Right atrium auricular region (tissue), 2 donors: ENCODE data around the gene TRIM69. TPM values are rescaled to one million over a fixed set of nuclear protein-coding genes. Genes with fewer than 3 reads are reported as not detected.

ENCODE experiments used
- DNase-seq: peaks from one replicate; pipeline ENCODE4 v3.0.0-alpha.2; 2019; ENCODE audit warnings: low spot score
- H3K27ac ChIP-seq, 2 donors: fragments of 200-600 bp; sonication (generic); 1 replicate in 1 of 2; 2 replicates in 1 of 2; pipeline ENCODE4 v1.5.1; 2016 to 2019
- H3K27me3 ChIP-seq, 2 donors: fragments of 200-600 bp; sonication (generic); one replicate each; pipeline versions ENCODE4 v1.5.1 to v1.6.0; 2017 to 2019
- H3K36me3 ChIP-seq: fragments of 200-600 bp; sonication (generic); one replicate; pipeline ENCODE4 v1.5.1; 2016
- H3K4me1 ChIP-seq, 2 donors: fragments of 200-600 bp; sonication (generic); one replicate each; pipeline versions ENCODE4 v1.5.1 to v1.6.0; 2017 to 2019
- H3K4me3 ChIP-seq, 2 donors: fragments of 200-600 bp; sonication (generic); 1 replicate in 1 of 2; 2 replicates in 1 of 2; pipeline ENCODE4 v1.5.1; 2017 to 2019; ENCODE audit warnings: mild to moderate bottlenecking in 1 of 2, moderate library complexity in 1 of 2
- H3K9me3 ChIP-seq, 2 donors: fragments of 200-600 bp; sonication (generic); one replicate each; pipeline ENCODE4 v1.5.1; 2019
- total RNA-seq, 2 donors: library from RNA; depleted of rRNA; stranded (reverse); fragments of >200 nt; gene quantifications; one replicate each; pipeline ENCODE4 v1.1.0, GENCODE V29; 2016
- TF ChIP-seq, protein P1 (sequence below), 2 donors: fragments of 200-600 bp; sonication (generic); IDR thresholded peaks; one replicate each; pipeline ENCODE4 v1.5.1; 2019; ENCODE audit warnings: antibody characterized with exemption in 2 of 2

The TRIM69 gene
- total RNA-seq, 2 donors from 2014 or later, result 28.9 to 55.1 TPM

GRCh38 chr15:44801364-44801763 is 65.0 kb downstream of the TRIM69 start:
- DNase-seq, result no peak
- no peaks in the 10 kb centered on the region for H3K36me3 ChIP-seq
- H3K27ac ChIP-seq, result no peak overlapping the region
- peaks cover 0 to 6% of the 10 kb centered on the region in 2 donors for H3K4me1 ChIP-seq
- H3K9me3 ChIP-seq, result no peaks in the 10 kb centered on the region
- H3K27me3 ChIP-seq, result no peaks in the 10 kb centered on the region
- no peak overlapping the region for H3K4me3 ChIP-seq
- TF ChIP-seq, protein P1, sequence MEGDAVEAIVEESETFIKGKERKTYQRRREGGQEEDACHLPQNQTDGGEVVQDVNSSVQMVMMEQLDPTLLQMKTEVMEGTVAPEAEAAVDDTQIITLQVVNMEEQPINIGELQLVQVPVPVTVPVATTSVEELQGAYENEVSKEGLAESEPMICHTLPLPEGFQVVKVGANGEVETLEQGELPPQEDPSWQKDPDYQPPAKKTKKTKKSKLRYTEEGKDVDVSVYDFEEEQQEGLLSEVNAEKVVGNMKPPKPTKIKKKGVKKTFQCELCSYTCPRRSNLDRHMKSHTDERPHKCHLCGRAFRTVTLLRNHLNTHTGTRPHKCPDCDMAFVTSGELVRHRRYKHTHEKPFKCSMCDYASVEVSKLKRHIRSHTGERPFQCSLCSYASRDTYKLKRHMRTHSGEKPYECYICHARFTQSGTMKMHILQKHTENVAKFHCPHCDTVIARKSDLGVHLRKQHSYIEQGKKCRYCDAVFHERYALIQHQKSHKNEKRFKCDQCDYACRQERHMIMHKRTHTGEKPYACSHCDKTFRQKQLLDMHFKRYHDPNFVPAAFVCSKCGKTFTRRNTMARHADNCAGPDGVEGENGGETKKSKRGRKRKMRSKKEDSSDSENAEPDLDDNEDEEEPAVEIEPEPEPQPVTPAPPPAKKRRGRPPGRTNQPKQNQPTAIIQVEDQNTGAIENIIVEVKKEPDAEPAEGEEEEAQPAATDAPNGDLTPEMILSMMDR (IDR thresholded peaks at IDR 0.05), result no peak

DNA sequence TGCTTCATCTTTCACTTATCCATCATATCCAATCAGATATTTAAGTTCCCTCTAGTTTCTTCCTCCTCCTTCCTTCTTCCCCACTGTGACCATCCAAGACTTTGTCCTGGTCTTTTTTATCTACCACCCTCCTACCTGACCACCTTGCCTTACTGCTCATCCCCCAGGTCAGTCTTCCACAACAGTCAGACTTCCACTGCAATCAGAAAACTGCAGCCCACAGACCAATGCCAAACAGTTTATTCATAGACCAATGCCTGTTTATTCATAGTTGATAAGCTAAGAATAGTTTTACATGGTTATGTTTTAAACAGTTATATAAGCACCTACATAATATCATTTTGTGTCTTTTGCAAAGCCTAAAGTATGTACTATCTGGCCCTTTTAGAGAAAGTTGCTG is 65.5 kb downstream of the TRIM69 start:
- no peaks in the 10 kb centered on the region for H3K9me3 ChIP-seq
- H3K27me3 ChIP-seq, result no peaks in the 10 kb centered on the region
- no peak for DNase-seq
- no peaks in the 10 kb centered on the region for H3K36me3 ChIP-seq
- no peak overlapping the region for H3K4me3 ChIP-seq
- no peak overlapping the region for H3K27ac ChIP-seq
- TF ChIP-seq, protein P1 (IDR thresholded peaks at IDR 0.05), result no peak
- H3K4me1 ChIP-seq, result peaks cover 0 to 6% of the 10 kb centered on the region in 2 donors

- Histone ChIP-seq H3K27ac (no peak overlapping the region), H3K27me3 (no peaks in the 10 kb centered on the region), H3K9me3 (no peaks in the 10 kb centered on the region), H3K4me1 (peaks cover 0 to 6% of the 10 kb centered on the region in 2 donors), H3K4me3 (no peak overlapping the region), H3K36me3 (no peaks in the 10 kb centered on the region)
- TF ChIP-seq, protein P1 (IDR thresholded peaks at IDR 0.05), result no peak
- DNase-seq, result no peak
These were observed 66.0 kb downstream of the TRIM69 start for GRCh38 chr15:44802336-44802735.

DNA sequence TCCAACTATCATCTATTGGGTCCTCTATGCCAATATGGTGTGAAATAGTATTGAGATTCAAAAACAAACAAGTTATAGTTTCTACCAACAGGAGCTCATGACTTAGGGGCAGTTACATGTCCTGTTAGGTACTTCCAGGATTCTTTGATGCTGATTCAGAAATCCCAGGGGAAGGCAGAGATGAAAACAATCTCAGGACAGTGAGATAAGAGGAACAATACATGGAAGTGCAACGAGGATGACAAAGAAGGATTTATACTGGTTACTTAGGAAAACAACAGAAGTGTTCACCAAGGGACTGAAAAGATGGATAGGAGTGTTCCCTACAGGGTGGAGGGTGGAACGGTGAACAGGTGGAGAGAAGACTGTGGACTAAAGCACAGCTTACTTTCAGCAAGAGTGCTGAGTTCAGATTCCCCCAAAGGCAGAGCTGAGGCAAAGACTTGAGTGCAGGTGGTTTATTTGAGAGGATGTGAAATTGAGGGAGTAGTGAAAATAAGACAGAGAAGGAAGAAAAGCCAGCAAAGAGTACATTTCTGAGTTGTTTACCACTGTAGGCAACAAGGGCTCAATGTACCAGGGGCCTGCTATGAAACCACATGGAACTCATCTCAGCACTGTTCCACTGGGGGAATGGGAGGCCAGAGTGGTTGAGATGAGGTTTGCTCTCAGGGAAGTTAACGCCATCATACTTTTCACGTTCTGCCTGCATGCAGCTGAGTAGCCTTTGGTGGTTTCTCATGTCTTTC is 68.1 kb downstream of the TRIM69 start:
- no peak for DNase-seq
- Histone ChIP-seq H3K4me3 (no peak overlapping the region), H3K36me3 (no peaks in the 10 kb centered on the region), H3K27me3 (no peaks in the 10 kb centered on the region), H3K4me1 (peaks cover 0 to 6% of the 10 kb centered on the region in 2 donors), H3K27ac (no peak overlapping the region), H3K9me3 (no peaks in the 10 kb centered on the region)
- TF ChIP-seq, protein P1 (IDR thresholded peaks at IDR 0.05), result no peak

DNA sequence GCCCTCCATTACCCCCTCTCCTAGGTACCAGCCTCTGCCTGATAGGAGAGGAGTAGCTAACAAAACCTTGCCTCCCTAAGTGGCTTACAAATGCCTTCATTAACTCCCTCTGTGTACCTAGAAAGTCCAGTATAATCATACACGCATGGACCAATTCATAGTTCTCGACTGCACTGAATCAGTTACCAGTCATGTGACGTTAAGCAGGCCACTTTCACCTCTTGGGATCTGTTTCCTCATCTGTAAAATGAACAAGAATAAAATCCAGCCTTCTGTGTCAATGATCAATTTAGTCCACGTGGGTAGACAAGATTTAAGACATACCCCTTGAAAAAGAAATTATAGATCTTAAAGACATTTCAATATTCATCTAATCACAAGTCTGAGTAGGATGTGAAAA is 72.2 kb downstream of the TRIM69 start:
- no peak overlapping the region for H3K4me3 ChIP-seq
- DNase-seq, result no peak
- TF ChIP-seq, protein P1 (IDR thresholded peaks at IDR 0.05), result no peak

GRCh38 chr15:44810237-44810636 is 73.9 kb downstream of the TRIM69 start:
- no peaks in the 10 kb centered on the region for H3K9me3 ChIP-seq
- H3K4me3 ChIP-seq, result no peak overlapping the region
- H3K27ac ChIP-seq, result no peak overlapping the region
- TF ChIP-seq, protein P1 (IDR thresholded peaks at IDR 0.05), result no peak
- DNase-seq, result no peak
- H3K4me1 ChIP-seq, result peaks cover 0 to 3% of the 10 kb centered on the region in 2 donors
- no peaks in the 10 kb centered on the region for H3K27me3 ChIP-seq
- no peaks in the 10 kb centered on the region for H3K36me3 ChIP-seq

More for the DNA sequence above, 72.2 kb downstream of the TRIM69 start:
- Histone ChIP-seq H3K27me3 (no peaks in the 10 kb centered on the region), H3K9me3 (no peaks in the 10 kb centered on the region), H3K27ac (no peak overlapping the region), H3K36me3 (no peaks in the 10 kb centered on the region), H3K4me1 (peaks cover 0 to 3% of the 10 kb centered on the region in 2 donors)
